ENCODE results near the gene IL1RL2. TPM values are rescaled to one million over a fixed set of nuclear protein-coding genes. Genes with fewer than 3 reads are reported as not detected.

The IL1RL2 gene
- 0.31 TPM for total RNA-seq

- no peaks in the 10 kb centered on the region for H3K9me3 ChIP-seq (ENCODE audit: low read depth, low read length)
- H3K27me3 ChIP-seq (ENCODE audit: insufficient read depth, low read length): peaks cover 10% of the 10 kb centered on the region
- H3K4me3 ChIP-seq (ENCODE audit: low read length): peak within 1 kb of the TSS; percentile 3
- peaks cover 11% of the 10 kb centered on the region for H3K4me1 ChIP-seq (ENCODE audit: insufficient read depth, low read length)
Measured at GRCh38 chr2:102186791-102187495, at the start of gene IL1RL2. Gene IL1RL2 (plus strand): TSS chr2:102187023. CDS start chr2:102187868, 845 bp downstream.

- Histone ChIP-seq H3K9me3 (ENCODE audit: low read depth, low read length) (no peaks in the 10 kb centered on the region), H3K4me3 (ENCODE audit: low read length) (no peak overlapping the region), H3K4me1 (ENCODE audit: insufficient read depth, low read length) (peaks cover 17% of the 10 kb centered on the region), H3K27me3 (ENCODE audit: insufficient read depth, low read length) (peaks cover 11% of the 10 kb centered on the region)
Measured at GRCh38 chr2:102137138-102137537, 49.7 kb upstream of the IL1RL2 start.

GRCh38 chr2:102138331-102138730 is 48.5 kb upstream of the IL1RL2 start:
- H3K27me3 ChIP-seq (ENCODE audit: insufficient read depth, low read length): peaks cover 17% of the 10 kb centered on the region
- no peak overlapping the region for H3K4me3 ChIP-seq (ENCODE audit: low read length)
- peaks cover 23% of the 10 kb centered on the region for H3K4me1 ChIP-seq (ENCODE audit: insufficient read depth, low read length)
- no peaks in the 10 kb centered on the region for H3K9me3 ChIP-seq (ENCODE audit: low read depth, low read length)

- Histone ChIP-seq H3K9me3 (ENCODE audit: low read depth, low read length) (no peaks in the 10 kb centered on the region), H3K4me3 (ENCODE audit: low read length) (no peak overlapping the region), H3K27me3 (ENCODE audit: insufficient read depth, low read length) (peaks cover 22% of the 10 kb centered on the region), H3K4me1 (ENCODE audit: insufficient read depth, low read length) (peaks cover 23% of the 10 kb centered on the region)
Measured at GRCh38 chr2:102139851-102140250, 47.0 kb upstream of the IL1RL2 start.

GRCh38 chr2:102140377-102140776 is 46.4 kb upstream of the IL1RL2 start:
- no peaks in the 10 kb centered on the region for H3K9me3 ChIP-seq (ENCODE audit: low read depth, low read length)
- peaks cover 22% of the 10 kb centered on the region for H3K27me3 ChIP-seq (ENCODE audit: insufficient read depth, low read length)
- peaks cover 23% of the 10 kb centered on the region for H3K4me1 ChIP-seq (ENCODE audit: insufficient read depth, low read length)
- no peak overlapping the region for H3K4me3 ChIP-seq (ENCODE audit: low read length)

GRCh38 chr2:102141011-102141943 is 45.5 kb upstream of the IL1RL2 start:
- peaks cover 8% of the 10 kb centered on the region for H3K9me3 ChIP-seq (ENCODE audit: low read depth, low read length)
- H3K27me3 ChIP-seq (ENCODE audit: insufficient read depth, low read length): peaks cover 22% of the 10 kb centered on the region
- no peak overlapping the region for H3K4me3 ChIP-seq (ENCODE audit: low read length)
- peaks cover 23% of the 10 kb centered on the region for H3K4me1 ChIP-seq (ENCODE audit: insufficient read depth, low read length)

- peak within 1 kb of the TSS; percentile 34 for H3K4me3 ChIP-seq (ENCODE audit: low read length)
- peaks cover 13% of the 10 kb centered on the region for H3K9me3 ChIP-seq (ENCODE audit: low read depth, low read length)
- peaks cover 23% of the 10 kb centered on the region for H3K4me1 ChIP-seq (ENCODE audit: insufficient read depth, low read length)
- H3K27me3 ChIP-seq (ENCODE audit: insufficient read depth, low read length): peaks cover 22% of the 10 kb centered on the region
Measured at GRCh38 chr2:102141970-102142828, 44.6 kb upstream of the IL1RL2 start, which contains the start of gene IL1R1. Gene IL1R1 (plus strand): TSS chr2:102142746. CDS start chr2:102157725, 14,979 bp downstream.

GRCh38 chr2:102142829-102143449 is 43.9 kb upstream of the IL1RL2 start:
- Histone ChIP-seq H3K9me3 (ENCODE audit: low read depth, low read length) (peaks cover 13% of the 10 kb centered on the region), H3K4me3 (ENCODE audit: low read length) (peak overlapping the region; percentile 34), H3K27me3 (ENCODE audit: insufficient read depth, low read length) (peaks cover 22% of the 10 kb centered on the region), H3K4me1 (ENCODE audit: insufficient read depth, low read length) (peaks cover 21% of the 10 kb centered on the region)

- Histone ChIP-seq H3K27me3 (ENCODE audit: insufficient read depth, low read length) (peaks cover 22% of the 10 kb centered on the region), H3K9me3 (ENCODE audit: low read depth, low read length) (peaks cover 13% of the 10 kb centered on the region), H3K4me1 (ENCODE audit: insufficient read depth, low read length) (peaks cover 15% of the 10 kb centered on the region), H3K4me3 (ENCODE audit: low read length) (no peak overlapping the region)
Measured at GRCh38 chr2:102143450-102143985, 43.3 kb upstream of the IL1RL2 start.

- H3K9me3 ChIP-seq (ENCODE audit: low read depth, low read length): peaks cover 17% of the 10 kb centered on the region
- peaks cover 13% of the 10 kb centered on the region for H3K4me1 ChIP-seq (ENCODE audit: insufficient read depth, low read length)
- H3K27me3 ChIP-seq (ENCODE audit: insufficient read depth, low read length): peaks cover 22% of the 10 kb centered on the region
- no peak overlapping the region for H3K4me3 ChIP-seq (ENCODE audit: low read length)
Measured at GRCh38 chr2:102144128-102144527, 42.7 kb upstream of the IL1RL2 start.

GRCh38 chr2:102145107-102145506 is 41.7 kb upstream of the IL1RL2 start:
- Histone ChIP-seq H3K9me3 (ENCODE audit: low read depth, low read length) (peaks cover 17% of the 10 kb centered on the region), H3K4me3 (ENCODE audit: low read length) (no peak overlapping the region), H3K4me1 (ENCODE audit: insufficient read depth, low read length) (peaks cover 13% of the 10 kb centered on the region), H3K27me3 (ENCODE audit: insufficient read depth, low read length) (peaks cover 22% of the 10 kb centered on the region)

GRCh38 chr2:102145934-102146333 is 40.9 kb upstream of the IL1RL2 start:
- Histone ChIP-seq H3K9me3 (ENCODE audit: low read depth, low read length) (peaks cover 17% of the 10 kb centered on the region), H3K27me3 (ENCODE audit: insufficient read depth, low read length) (peaks cover 22% of the 10 kb centered on the region), H3K4me3 (ENCODE audit: low read length) (no peak overlapping the region), H3K4me1 (ENCODE audit: insufficient read depth, low read length) (peaks cover 13% of the 10 kb centered on the region)

- H3K27me3 ChIP-seq (ENCODE audit: insufficient read depth, low read length): peaks cover 9% of the 10 kb centered on the region
- H3K4me3 ChIP-seq (ENCODE audit: low read length): no peak overlapping the region
- H3K9me3 ChIP-seq (ENCODE audit: low read depth, low read length): peaks cover 17% of the 10 kb centered on the region
- peaks cover 2% of the 10 kb centered on the region for H3K4me1 ChIP-seq (ENCODE audit: insufficient read depth, low read length)
Measured at GRCh38 chr2:102147935-102148334, 38.9 kb upstream of the IL1RL2 start.

GRCh38 chr2:102149243-102149642 is 37.6 kb upstream of the IL1RL2 start:
- Histone ChIP-seq H3K27me3 (ENCODE audit: insufficient read depth, low read length) (no peaks in the 10 kb centered on the region), H3K9me3 (ENCODE audit: low read depth, low read length) (peaks cover 17% of the 10 kb centered on the region), H3K4me3 (ENCODE audit: low read length) (no peak overlapping the region), H3K4me1 (ENCODE audit: insufficient read depth, low read length) (no peaks in the 10 kb centered on the region)

Measured in mononuclear cell (primary cell).